ENCODE measurements around the gene IFNE.

Gene IFNE, protein sequence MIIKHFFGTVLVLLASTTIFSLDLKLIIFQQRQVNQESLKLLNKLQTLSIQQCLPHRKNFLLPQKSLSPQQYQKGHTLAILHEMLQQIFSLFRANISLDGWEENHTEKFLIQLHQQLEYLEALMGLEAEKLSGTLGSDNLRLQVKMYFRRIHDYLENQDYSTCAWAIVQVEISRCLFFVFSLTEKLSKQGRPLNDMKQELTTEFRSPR

DNA sequence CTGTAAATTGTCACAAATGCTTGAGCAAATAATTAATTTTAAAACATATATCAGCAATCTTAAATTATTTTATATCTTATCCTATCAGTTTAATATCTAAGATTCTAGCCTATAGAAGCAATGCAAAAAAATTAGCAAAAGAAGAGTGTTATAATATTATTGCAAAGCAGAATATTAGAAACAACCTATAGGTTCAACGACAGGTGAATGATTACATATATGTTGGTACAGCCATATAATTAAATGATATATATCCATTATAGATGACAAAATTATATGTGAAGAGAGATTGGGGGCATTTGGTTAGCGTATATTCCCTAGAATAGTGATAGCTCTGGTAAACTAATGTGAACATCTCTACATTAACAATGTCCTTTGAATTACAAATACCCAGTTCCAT is at the start of gene IFNE:
Gene IFNE, minus strand, starts transcription at position 101 of the 400 bp plus-strand sequence. CDS start 619 bp downstream, outside the sequence.
- DNase-seq, result no peak

- no peak for DNase-seq
Measured at GRCh38 chr9:21528123-21528808, 46.2 kb upstream of the IFNE start.

GRCh38 chr9:21527579-21527978 is 45.5 kb upstream of the IFNE start:
- DNase-seq, result no peak

DNA sequence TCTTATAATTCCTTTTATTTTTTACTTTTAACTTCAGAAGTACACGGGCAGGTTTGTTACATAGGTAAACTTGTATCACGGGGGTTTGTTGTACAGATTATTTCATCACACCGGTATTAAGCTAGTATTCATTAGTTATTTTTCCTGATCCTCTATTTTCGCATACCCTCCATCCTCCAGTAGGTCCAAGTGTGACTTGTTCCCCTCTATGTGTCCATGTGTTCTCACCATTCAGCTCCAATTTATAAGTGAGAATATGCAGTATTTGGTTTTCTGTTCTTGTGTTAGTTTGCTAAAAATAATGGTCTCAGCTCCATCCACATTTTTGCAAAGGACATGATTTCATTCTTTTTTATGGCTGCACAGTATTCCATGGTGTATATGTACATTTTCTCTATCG is 43.1 kb upstream of the IFNE start:
- DNase-seq, result no peak

GRCh38 chr9:21524099-21524830 is 42.2 kb upstream of the IFNE start:
- no peak for DNase-seq

DNA sequence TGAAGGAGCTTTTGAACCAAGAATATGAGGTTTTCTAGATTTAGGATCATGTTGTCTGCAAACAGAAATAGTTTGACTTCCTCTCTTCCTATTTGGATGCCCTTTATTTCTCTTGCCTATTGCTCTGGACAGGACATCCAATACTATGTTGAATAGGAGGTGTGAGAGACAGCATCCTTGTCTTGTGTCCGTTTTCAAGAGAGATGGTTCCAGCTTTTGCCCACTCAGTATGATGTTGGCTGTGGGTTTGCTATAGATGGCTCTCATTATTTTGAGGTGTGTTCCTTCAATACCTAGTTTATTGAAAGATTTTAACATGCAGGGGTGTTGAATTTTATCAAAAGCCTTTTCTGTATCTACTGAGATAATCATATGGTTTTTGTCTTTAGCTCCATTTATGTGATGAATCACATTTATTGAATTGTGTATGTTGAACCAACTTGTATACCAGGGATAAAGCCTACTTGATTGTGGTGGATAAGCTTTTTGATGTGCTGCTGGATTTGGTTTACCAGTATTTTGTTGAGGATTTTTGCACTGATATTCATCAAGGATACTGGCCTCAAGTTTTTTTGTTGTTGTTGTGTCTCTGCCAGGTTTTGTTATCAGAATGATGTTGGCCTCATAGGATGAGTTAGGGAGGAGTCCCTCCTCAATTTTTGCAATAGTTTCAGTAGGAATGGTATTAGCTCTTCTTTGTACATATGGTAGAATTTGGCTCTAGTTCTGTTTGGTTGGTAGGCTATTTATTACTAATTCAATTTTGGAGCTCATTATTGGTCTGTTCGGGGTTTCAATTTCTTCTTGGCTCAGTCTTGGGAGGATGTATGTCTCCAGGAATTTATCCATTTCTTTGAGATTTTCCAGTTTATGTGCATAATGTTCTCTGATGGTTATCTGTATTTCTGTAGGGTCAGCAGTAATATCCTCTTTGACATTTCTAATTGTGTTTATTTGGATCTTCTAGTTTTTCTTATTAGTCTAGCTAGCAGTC is 41.2 kb upstream of the IFNE start:
- DNase-seq, result no peak

DNA sequence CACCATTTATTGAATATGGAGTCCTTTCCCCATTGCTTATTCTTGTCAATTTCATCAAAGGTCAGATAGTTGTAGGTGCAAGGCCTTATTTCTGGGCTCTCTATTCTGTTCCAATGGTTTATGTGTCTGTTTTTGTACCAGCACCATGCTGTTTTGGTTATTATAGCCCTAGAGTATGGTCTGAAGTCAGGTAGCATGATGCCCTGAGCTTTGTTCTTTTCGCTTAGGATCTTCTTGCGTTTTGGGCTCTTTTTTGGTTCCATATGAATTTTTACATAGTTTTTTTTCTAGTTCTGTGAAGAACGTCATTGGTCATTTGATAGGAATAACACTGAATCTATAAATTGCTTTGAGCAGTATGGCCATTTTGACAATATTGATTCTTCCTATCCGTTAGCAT is 40.2 kb upstream of the IFNE start:
- no peak for DNase-seq

- no peak for DNase-seq
Measured at GRCh38 chr9:21521448-21521847, 39.3 kb upstream of the IFNE start.

DNA sequence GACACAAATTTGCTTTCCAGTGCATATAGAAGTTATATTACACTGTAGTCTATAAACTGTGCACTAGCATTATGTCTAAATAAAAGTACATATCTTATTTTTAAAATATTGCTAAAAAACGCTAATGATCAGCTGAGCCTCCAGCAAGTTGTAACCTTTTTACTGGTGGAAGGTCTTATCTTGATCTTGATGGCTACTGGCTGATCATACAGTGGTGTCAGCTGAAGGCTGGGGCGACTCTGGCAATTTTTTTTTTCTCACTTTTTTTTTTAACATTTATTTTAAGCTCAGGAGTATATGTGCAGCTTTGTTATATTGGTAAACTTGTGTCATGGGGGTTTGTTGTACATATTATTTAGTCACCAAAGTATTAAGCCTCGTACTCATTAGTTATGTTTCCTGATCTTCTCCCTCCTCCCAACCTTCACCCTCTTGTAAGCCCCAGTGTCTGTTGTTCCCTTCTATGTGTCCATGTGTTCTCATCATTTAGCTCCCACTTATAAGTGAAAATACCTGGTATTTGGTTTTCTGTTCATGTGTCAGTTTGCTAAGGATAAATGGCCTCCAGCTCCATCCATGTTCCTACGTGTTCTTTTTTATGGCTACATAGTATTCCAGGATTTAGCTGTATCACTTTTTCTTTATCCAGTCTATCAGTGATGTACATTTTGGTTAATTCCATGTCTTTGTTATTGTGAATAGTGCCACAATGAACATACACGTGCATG is 38.6 kb upstream of the IFNE start:
- DNase-seq, result no peak

DNA sequence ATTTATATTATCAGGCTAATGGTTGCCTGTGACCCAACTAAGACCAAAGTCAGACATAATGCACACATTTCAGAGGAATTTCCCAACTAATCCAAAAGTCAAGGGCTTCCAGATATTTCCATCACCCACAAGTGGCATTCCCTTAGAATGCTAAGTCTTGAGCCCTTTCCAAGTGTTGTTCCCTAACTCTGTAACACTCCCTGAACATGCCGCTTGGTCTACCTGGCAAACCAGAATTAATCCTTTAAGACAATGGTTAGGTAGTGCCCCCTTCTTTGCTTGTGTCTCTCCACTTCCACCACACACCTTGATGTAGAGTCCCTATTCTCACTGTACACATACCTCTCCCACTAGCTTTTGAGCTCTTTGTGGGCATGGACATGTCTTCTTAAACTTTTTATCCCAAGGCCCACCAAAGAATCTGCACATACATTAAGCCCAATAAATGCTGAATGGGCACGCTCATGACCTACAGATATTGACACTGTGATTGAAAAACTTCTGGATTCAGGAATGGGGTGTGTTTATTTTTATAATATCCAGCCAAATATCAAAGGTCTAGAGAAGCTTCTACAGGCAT is 37.8 kb upstream of the IFNE start:
- no peak for DNase-seq

GRCh38 chr9:21516796-21517195 is 34.7 kb upstream of the IFNE start:
- DNase-seq, result no peak

GRCh38 chr9:21513431-21513830 is 31.3 kb upstream of the IFNE start:
- no peak for DNase-seq

- no peak for DNase-seq
Measured at GRCh38 chr9:21510806-21511205, 28.7 kb upstream of the IFNE start.

GRCh38 chr9:21507483-21507790 is 25.3 kb upstream of the IFNE start:
- no peak for DNase-seq

GRCh38 chr9:21506626-21507482 is 24.7 kb upstream of the IFNE start:
- DNase-seq, result no peak

- DNase-seq, result no peak
Measured at GRCh38 chr9:21505425-21506179, 23.5 kb upstream of the IFNE start.

DNA sequence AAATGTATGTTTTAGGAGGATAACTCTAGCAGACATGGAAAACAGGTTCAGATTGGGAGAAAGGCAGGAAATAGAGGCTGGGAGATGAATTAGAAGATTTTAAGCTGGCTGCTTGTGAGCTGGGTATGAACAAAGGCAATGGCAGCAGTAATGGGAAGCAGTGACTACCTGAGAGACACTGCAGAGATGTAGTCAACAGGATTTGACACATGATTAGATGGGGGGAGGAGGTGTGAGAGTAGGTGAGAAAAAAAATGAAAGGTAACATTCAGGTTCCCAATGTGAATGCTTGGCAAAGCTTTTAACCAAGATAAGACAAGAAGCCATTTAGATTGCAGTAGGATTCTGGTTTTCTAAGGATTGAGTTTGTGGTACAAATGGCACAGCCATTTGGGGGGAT is 22.8 kb upstream of the IFNE start:
- no peak for DNase-seq

DNA sequence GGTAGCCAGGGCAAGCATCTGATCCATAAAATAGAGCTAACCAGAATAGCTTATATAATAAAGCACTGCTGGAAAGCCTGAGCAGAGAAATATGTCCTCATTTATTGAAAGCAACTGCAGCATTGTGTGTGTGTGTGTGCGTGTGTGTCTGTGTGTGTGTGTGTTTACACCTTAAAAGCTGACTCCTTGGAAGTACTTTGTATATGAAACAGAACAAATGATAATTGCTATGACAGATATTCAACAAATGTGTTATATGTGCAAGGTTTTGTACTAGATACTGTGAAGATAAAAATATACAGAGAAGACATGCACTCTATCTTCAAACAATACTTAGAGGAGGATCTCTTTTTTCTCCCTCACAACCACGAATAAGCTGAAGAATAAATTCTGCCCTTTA is 22.0 kb upstream of the IFNE start:
- no peak for DNase-seq

- no peak for DNase-seq
Measured at GRCh38 chr9:21502586-21502985, 20.5 kb upstream of the IFNE start.

DNA sequence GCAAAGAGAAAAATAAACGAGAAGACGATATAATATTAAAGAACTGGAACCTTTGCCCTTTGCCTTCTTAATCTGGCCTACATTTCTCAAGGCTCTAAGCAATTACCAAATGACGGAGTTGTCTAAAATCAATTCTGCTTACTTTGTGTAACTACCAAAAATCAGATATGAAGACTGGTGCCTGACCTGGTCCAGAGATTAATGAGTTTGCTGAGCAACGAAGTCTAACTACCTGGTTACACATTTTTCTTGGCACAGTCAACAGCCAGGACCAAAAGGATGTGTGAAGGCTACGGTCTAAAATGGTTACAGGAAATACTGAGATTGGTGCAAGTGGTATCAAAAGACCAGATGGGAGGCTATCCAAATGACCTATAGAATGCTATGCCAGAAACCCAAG is 17.8 kb upstream of the IFNE start:
- no peak for DNase-seq

Data from activated CD4-positive, alpha-beta T cell treated with anti-CD3 and anti-CD28 coated beads for 48 hours (primary cell).